ENCODE measurements around the gene APC.

Gene APC

DNA sequence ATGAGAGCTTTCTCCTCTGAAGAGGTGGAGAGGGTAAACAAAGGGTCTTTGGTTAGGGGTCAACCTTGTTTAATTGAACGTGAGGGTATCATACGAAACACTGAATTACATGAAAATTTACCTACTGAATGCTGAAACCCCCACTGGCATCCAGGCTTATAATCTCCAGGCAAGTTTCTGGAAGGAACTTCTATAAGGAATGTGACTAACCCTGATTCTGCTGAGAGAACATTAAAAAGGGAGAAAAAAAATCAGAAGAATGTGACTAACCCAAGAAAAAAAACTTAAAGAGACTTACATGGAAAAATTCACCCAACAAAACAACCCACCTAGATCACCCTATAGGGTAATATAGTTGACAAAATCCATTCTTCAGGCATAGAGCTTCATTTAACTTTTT, 55.5 kb downstream of the APC start:
- TF ChIP-seq, protein P1, sequence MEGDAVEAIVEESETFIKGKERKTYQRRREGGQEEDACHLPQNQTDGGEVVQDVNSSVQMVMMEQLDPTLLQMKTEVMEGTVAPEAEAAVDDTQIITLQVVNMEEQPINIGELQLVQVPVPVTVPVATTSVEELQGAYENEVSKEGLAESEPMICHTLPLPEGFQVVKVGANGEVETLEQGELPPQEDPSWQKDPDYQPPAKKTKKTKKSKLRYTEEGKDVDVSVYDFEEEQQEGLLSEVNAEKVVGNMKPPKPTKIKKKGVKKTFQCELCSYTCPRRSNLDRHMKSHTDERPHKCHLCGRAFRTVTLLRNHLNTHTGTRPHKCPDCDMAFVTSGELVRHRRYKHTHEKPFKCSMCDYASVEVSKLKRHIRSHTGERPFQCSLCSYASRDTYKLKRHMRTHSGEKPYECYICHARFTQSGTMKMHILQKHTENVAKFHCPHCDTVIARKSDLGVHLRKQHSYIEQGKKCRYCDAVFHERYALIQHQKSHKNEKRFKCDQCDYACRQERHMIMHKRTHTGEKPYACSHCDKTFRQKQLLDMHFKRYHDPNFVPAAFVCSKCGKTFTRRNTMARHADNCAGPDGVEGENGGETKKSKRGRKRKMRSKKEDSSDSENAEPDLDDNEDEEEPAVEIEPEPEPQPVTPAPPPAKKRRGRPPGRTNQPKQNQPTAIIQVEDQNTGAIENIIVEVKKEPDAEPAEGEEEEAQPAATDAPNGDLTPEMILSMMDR (IDR thresholded peaks at IDR 0.05; ENCODE audit: low read length, missing control alignments), result no peak
- DNase-seq (ENCODE audit: low read depth), result no peak
- no peak overlapping the region for H3K4me3 ChIP-seq (replicated peaks; ENCODE audit: low read depth, low read length)

DNA sequence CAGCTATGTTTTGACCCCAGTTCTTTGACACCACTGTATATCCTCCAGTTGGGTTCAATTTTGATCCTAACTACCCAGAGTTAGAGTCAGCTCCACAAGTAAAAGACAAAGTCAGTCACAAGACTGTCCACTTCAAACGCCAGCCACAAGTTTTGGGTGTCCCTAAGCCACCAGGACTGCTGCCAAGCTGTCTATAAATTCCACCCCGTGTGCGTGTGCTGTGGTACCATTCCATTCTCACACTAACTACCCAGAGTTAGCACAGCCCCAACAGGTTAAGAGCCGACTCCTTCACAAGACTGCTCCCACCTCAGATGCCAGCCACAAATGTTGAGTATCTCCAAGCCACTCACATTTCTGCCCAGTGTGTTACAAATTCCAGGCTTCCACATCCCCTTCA, 56.7 kb downstream of the APC start:
- H3K4me3 ChIP-seq (replicated peaks; ENCODE audit: low read depth, low read length), result no peak overlapping the region

DNA sequence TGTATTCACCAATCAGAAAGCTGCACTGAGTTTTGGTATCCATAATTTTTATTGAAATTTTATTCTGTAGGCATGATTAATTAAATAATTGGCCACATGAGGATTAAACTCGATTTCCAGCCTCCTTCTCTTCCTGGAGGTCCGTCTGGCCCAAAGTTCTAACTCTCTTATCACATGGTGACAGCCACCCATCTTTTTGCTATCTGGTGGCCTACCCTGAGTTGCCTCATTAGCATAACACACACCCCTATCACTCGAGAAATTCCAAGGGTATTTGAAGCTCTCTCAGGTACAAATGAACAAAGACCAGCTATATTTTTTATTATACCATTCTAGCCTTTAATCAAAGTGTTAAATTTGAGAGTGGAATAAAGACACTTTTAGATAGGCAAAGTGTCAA, 57.7 kb downstream of the APC start:
- H3K4me3 ChIP-seq (replicated peaks; ENCODE audit: low read depth, low read length), result no peak overlapping the region
- no peak for DNase-seq (ENCODE audit: low read depth)
- TF ChIP-seq, protein P1 (IDR thresholded peaks at IDR 0.05; ENCODE audit: low read length, missing control alignments), result no peak

More for the DNA sequence above, 56.7 kb downstream of the APC start:
- DNase-seq (ENCODE audit: low read depth), result no peak
- TF ChIP-seq, protein P1 (IDR thresholded peaks at IDR 0.05; ENCODE audit: low read length, missing control alignments), result no peak

DNA sequence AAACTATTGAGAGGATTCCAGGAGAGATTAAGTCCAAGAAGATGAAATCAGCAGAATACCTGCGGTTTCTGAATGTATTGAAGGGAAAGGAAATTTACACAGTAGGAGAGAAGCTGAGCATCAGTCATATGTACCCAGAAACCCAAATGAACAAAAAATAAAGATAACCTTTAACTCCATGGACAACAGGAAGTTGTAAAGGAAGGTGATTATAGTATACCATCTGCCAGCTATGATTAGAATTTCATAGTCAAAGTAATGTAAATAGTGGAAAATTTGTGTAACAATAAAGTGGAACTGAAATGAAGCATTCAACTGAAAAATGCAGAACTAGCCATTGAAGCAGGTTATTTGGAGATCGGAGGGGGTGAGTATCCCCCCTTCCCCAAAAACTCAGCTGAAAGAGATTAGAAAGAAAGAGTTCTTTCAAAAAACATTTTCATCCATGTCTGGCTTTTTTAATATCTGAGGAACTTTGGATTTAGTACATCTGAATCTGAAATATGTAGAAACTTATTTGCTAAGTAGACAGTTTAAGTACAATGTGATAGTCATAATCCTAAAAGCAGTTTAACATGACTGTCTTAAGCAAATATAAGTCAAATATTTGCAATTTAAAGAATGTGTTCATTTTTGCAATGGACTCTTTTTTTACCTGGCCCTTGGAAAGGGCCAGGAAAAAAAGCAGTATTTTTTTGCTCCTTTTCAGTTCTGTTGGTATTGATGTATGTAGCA, 58.4 kb downstream of the APC start:
- no peak for DNase-seq (ENCODE audit: low read depth)
- TF ChIP-seq, protein P1 (IDR thresholded peaks at IDR 0.05; ENCODE audit: low read length, missing control alignments), result no peak
- no peak overlapping the region for H3K4me3 ChIP-seq (replicated peaks; ENCODE audit: low read depth, low read length)

DNA sequence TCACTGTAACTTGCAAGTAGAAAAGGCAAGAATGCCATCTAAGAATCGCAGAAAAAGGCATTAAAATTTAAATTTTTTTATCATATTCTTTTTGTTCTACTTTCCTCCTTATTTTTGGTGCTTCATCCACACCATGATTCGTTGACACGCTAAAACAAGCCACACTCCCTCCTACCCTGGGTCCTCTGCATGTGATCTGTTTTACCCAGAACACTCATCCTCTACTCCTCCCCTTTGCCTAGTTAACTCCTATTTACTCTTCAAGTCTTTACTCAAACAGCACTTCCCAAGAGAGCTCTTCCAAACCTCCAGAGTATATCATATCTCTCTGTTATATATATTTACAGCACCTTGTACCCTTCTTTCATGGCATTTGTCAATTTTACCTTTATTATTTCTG, 62.0 kb downstream of the APC start:
- DNase-seq (ENCODE audit: low read depth), result no peak
- no peak overlapping the region for H3K4me3 ChIP-seq (replicated peaks; ENCODE audit: low read depth, low read length)

DNA sequence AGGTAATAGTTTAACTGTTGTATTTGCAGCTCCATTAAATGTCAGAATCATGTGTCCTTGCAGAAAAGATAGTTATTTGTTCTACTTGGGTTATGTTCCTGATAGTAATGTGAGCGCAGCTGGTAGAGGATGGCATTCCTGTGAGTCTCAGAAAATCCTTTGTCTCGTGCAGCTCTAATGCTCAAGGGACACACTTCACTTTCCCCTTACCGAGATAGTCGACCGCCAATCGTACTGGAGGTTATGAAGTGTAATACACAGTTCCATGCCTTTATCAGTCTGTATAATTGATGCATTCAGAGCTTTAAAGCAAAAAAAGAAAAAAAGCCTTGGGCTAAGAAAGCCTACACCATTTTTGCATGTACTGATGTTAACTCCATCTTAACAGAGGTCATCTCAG, 63.2 kb downstream of the APC start:
- TF ChIP-seq, protein P1 (IDR thresholded peaks at IDR 0.05; ENCODE audit: low read length, missing control alignments), result no peak
- no peak for DNase-seq (ENCODE audit: low read depth)

More for the DNA sequence above, 62.0 kb downstream of the APC start:
- TF ChIP-seq, protein P1 (IDR thresholded peaks at IDR 0.05; ENCODE audit: low read length, missing control alignments), result no peak

DNA sequence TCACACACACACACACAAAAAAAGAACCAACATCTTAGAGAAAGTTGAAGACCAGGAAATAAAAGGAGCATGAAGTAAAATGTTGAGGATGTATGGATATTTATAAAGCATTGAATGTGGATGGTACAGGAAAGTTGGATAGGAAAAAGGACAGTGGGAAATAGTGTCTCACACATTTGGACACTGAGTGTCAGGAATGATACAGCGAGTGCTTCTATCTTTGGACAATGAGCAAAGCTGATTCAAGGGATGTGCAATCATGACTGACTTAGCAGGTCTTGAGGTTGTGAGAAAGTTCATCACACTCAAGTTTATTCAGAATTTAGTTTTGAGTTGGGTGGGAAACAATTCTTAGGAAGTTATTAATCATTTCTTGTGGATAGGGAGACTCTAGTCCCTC, 73.3 kb downstream of the APC start:
- H3K4me3 ChIP-seq (replicated peaks; ENCODE audit: low read depth, low read length), result no peak overlapping the region
- DNase-seq (ENCODE audit: low read depth), result no peak
- TF ChIP-seq, protein P1 (IDR thresholded peaks at IDR 0.05; ENCODE audit: low read length, missing control alignments), result no peak

More for the DNA sequence above, 63.2 kb downstream of the APC start:
- no peak overlapping the region for H3K4me3 ChIP-seq (replicated peaks; ENCODE audit: low read depth, low read length)
